Mesenchymal stem cell (in vitro differentiated cells and primary cell): ENCODE results near the gene CNPPD1.

Source experiments
- DNase-seq: peaks from one replicate; pipeline ENCODE4 v3.0.0-alpha.2; 2013
- H2AFZ ChIP-seq: one replicate; pipeline ENCODE4 v1.6.1; 2013; ENCODE audit warnings: low read depth, mild to moderate bottlenecking, control low read depth, inconsistent platforms, low read length, moderate library complexity
- H2AK5ac ChIP-seq: 2 replicates; pipeline ENCODE4 v1.6.1; 2013; ENCODE audit warnings: low read length, moderate library complexity, mild to moderate bottlenecking, inconsistent platforms; ENCODE audit not compliant: severe bottlenecking
- H2BK120ac ChIP-seq: one replicate; pipeline ENCODE4 v1.6.1; 2013; ENCODE audit warnings: low read depth, mild to moderate bottlenecking, inconsistent platforms, low read length, moderate library complexity
- H2BK12ac ChIP-seq, 2 experiments: one replicate each; pipeline ENCODE4 v1.6.1; 2013; ENCODE audit warnings: inconsistent platforms in 2 of 2, low read length in 2 of 2, mild to moderate bottlenecking in 2 of 2, moderate library complexity in 2 of 2, control low read depth in 1 of 2
- H2BK15ac ChIP-seq: one replicate; pipeline ENCODE4 v1.6.1; 2013; ENCODE audit warnings: mild to moderate bottlenecking, low read depth, inconsistent platforms; ENCODE audit not compliant: poor library complexity, severe bottlenecking
- H2BK5ac ChIP-seq: 2 replicates; pipeline ENCODE4 v1.6.1; 2013; ENCODE audit warnings: low read depth, mild to moderate bottlenecking, low read length, control low read depth, inconsistent platforms; ENCODE audit not compliant: poor library complexity, severe bottlenecking
- H3K14ac ChIP-seq, 2 experiments: one replicate each; pipeline ENCODE4 v1.6.1; 2013; ENCODE audit warnings: inconsistent platforms in 2 of 2, low read length in 2 of 2, control low read depth in 1 of 2, mild to moderate bottlenecking in 1 of 2, moderate library complexity in 1 of 2
- H3K18ac ChIP-seq, 2 experiments: one replicate each; pipeline ENCODE4 v1.6.1; 2013; ENCODE audit warnings: inconsistent platforms in 2 of 2, low read length in 2 of 2, control low read depth in 1 of 2, low read depth in 1 of 2, mild to moderate bottlenecking in 1 of 2
- H3K23ac ChIP-seq, 2 experiments: one replicate each; pipeline ENCODE4 v1.6.1; 2013; ENCODE audit warnings: inconsistent platforms in 2 of 2, low read length in 2 of 2, mild to moderate bottlenecking in 2 of 2, moderate library complexity in 2 of 2, control low read depth in 1 of 2
- H3K27ac ChIP-seq: 2 replicates; pipeline ENCODE4 v1.5.1; 2013; ENCODE audit warnings: mild to moderate bottlenecking, moderate library complexity, low read length, control low read depth, inconsistent platforms; ENCODE audit not compliant: poor library complexity, severe bottlenecking
- H3K27me3 ChIP-seq, 2 experiments: 2 replicates each; pipeline versions ENCODE4 v1.6.1 to v1.7.0; 2013; ENCODE audit warnings: low read length in 2 of 2, mild to moderate bottlenecking in 2 of 2, moderate library complexity in 2 of 2, control low read depth in 1 of 2, inconsistent platforms in 1 of 2; ENCODE audit not compliant: control insufficient read depth in 1 of 2, insufficient read depth in 1 of 2
- H3K36me3 ChIP-seq, 2 experiments: 2 replicates each; pipeline versions ENCODE4 v1.6.1 to v1.7.0; 2013; ENCODE audit warnings: low read length in 2 of 2, control low read depth in 1 of 2, inconsistent platforms in 1 of 2, low read depth in 1 of 2, mild to moderate bottlenecking in 1 of 2; ENCODE audit not compliant: insufficient read depth in 2 of 2, control insufficient read depth in 1 of 2
- H3K4ac ChIP-seq, 2 experiments: one replicate each; pipeline ENCODE4 v1.6.1; 2013; ENCODE audit warnings: inconsistent platforms in 2 of 2, low read length in 2 of 2, mild to moderate bottlenecking in 2 of 2, moderate library complexity in 2 of 2, control low read depth in 1 of 2, low read depth in 1 of 2
- H3K4me1 ChIP-seq: 2 replicates; pipeline ENCODE4 v1.6.1; 2013; ENCODE audit warnings: low read depth, low read length, control low read depth; ENCODE audit not compliant: control insufficient read depth, insufficient read depth
- H3K4me2 ChIP-seq: 2 replicates; pipeline ENCODE4 v1.6.1; 2013; ENCODE audit warnings: low read length, mild to moderate bottlenecking, inconsistent platforms; ENCODE audit not compliant: poor library complexity, severe bottlenecking
- H3K4me3 ChIP-seq, 2 experiments: 2 replicates each; pipeline versions ENCODE4 v1.5.1 to v1.7.0; 2013; ENCODE audit warnings: low read length in 2 of 2, mild to moderate bottlenecking in 2 of 2, control low read depth in 1 of 2, low read depth in 1 of 2; ENCODE audit not compliant: insufficient read depth in 1 of 2
- H3K79me1 ChIP-seq: replicated peaks from 2 replicates; pipeline ENCODE4 v1.6.1; 2013; ENCODE audit warnings: mild to moderate bottlenecking, control low read depth, low read length, inconsistent platforms; ENCODE audit not compliant: poor library complexity, severe bottlenecking
- H3K9ac ChIP-seq: 2 replicates; pipeline ENCODE4 v1.7.0; 2013; ENCODE audit warnings: mild to moderate bottlenecking, low read length, moderate library complexity
- H3K9me3 ChIP-seq: 2 replicates; pipeline ENCODE4 v1.7.0; 2013; ENCODE audit warnings: mild to moderate bottlenecking, low read length; ENCODE audit not compliant: control insufficient read depth
- H4K8ac ChIP-seq: one replicate; pipeline ENCODE4 v1.6.1; 2013; ENCODE audit warnings: inconsistent platforms, mild to moderate bottlenecking, low read length, moderate library complexity
- H4K91ac ChIP-seq: one replicate; pipeline ENCODE4 v1.6.1; 2013; ENCODE audit warnings: mild to moderate bottlenecking, low read length, inconsistent platforms
- WGBS: methylation state at CpG from one replicate; pipeline ENCODE4 v1.1.7; 2013; ENCODE audit warnings: mixed read lengths; 5-methylcytosine and 5-hydroxymethylcytosine counted together

CNPPD1 gene

DNA sequence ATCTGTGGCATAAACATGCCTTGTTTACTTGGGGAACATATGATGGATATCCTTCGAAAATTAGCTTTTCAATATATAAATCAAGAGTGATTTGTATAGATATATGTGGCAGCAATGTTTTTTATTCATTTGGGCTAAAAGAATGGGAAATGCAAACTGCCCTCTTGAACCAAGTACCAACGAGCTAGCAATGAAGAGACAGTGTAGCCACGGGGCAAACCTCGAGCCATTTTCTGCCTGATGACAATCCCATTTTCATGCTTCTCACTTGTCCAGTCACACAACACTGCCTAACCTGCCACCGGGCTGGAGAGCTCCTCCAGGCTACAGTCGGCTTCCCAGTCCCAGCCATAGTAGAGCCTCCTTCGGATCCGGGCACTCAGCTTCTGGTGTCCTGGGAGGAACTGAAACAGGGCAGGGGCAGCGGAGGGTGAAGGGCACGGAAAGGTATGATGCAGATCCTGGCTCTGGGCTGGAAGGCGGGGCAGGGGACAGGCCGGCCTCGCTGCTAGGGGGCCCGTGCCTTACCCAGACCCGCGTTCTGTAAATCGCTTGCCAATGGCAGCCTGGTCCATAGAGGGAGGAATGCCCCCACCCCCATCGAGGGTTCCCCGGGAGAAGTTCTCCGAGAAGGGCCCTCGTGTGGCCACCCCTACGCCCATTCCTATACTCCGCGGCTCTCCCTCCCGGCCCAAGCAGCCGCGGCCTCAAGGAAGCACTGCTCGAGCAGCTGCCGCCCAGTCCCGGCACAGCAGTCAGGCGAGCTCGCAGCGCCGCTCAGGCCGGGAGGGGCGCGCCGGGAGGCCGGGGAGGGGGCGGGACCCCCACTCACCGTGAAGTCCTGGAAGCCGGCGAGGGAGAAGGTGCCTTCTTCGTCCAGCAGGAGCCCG, 552 bp downstream of the CNPPD1 start:
- Histone ChIP-seq H3K9me3 (no peaks in the 10 kb centered on the region), H3K18ac (peak overlapping the region; percentile 73 to 95)

DNA sequence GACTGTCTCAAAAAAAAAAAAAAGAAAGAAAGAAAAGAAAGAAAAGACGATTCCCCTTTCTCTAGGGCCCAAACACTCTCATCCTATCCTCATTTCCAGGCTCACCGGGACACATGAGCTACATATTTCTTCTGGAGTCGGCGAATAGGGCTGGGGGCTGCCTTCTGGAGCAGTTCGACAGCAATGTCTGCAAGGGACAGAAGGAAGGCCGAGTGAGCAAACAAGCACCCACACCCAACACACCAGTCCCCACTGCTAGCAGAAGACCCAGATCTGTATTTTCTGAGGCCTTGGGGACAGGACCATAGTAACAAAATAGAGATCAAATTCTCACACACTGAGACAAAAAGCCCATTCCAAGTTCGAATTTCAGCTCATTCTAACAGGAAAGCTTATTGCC, 1.2 kb downstream of the CNPPD1 start:
- Histone ChIP-seq H2AFZ (no peak overlapping the region), H3K4ac (no peak overlapping the region), H2AK5ac (no peak overlapping the region), H2BK15ac (no peak overlapping the region), H4K91ac (no peak overlapping the region), H3K79me1 (peaks cover 16% of the 10 kb centered on the region), H3K27ac (no peak overlapping the region), H2BK12ac (no peak overlapping the region), H4K8ac (no peak overlapping the region), H3K4me2 (no peak overlapping the region), H3K4me3 (peak overlapping the region in 1 of 2 experiments; percentile 92), H3K18ac (no peak overlapping the region), H3K9ac (peak overlapping the region; percentile 99), H3K9me3 (no peaks in the 10 kb centered on the region), H3K36me3 (peaks cover 36 to 51% of the 10 kb centered on the region in 2 experiments), H2BK120ac (no peak overlapping the region), H3K27me3 (no peaks in the 10 kb centered on the region), H3K23ac (no peak overlapping the region), H3K14ac (no peak overlapping the region), H2BK5ac (no peak overlapping the region), H3K4me1 (peaks cover 18% of the 10 kb centered on the region)
- no peak for DNase-seq
- 88% methylated on average over 7 of the region's 7 CpGs for WGBS

More for the DNA sequence above, 552 bp downstream of the CNPPD1 start:
- H3K79me1 ChIP-seq: peaks cover 22% of the 10 kb centered on the region
- peak overlapping the region in 1 of 2 experiments; percentile 57 for H2BK12ac ChIP-seq
- no peak overlapping the region for H2AK5ac ChIP-seq
- peaks cover 43 to 58% of the 10 kb centered on the region in 2 experiments for H3K36me3 ChIP-seq
- H3K23ac ChIP-seq: peak overlapping the region in 1 of 2 experiments; percentile 67
- H4K91ac ChIP-seq: peak overlapping the region; percentile 11
- H3K4me1 ChIP-seq: peaks cover 18% of the 10 kb centered on the region
- peak overlapping the region; percentile 55 for H3K27ac ChIP-seq
- H2BK15ac ChIP-seq: peak overlapping the region; percentile 75
- no peak overlapping the region for H2BK120ac ChIP-seq
- H3K4ac ChIP-seq: peak overlapping the region; percentile 1 to 9
- H3K4me2 ChIP-seq: peak overlapping the region; percentile 94
- WGBS: under 1% methylated on average over 29 of the region's 45 CpGs
- peak overlapping the region; percentile 1 for H2BK5ac ChIP-seq
- H4K8ac ChIP-seq: peak overlapping the region; percentile 45
- H3K27me3 ChIP-seq: no peaks in the 10 kb centered on the region
- H3K14ac ChIP-seq: peak overlapping the region in 1 of 2 experiments; percentile 58
- H3K9ac ChIP-seq: peak overlapping the region; percentile 99
- H3K4me3 ChIP-seq: peak overlapping the region; percentile 64 to 92
- peak overlapping the region; percentile 2 for H2AFZ ChIP-seq
- peak; percentile 62 for DNase-seq

DNA sequence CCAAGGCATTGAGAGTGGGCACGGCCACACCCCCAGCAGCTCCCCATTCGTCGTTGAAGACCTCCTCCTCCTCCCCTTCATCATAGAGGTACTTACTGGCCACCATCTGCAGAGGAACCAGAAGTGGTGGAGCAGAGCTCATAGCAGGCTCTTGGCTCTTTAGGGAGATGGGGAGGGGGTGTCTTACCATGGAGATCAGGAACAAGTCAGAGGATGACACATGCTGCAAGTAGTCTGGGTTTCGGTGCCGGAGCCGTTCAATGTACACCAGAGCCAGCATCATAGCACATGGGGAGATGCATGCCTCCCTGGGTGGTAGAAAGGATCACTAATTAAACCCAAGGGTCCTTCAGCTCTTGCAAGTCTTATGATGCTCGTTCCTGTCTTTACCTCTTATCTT, 1.9 kb downstream of the CNPPD1 start:
- H2AK5ac ChIP-seq: no peak overlapping the region
- peak overlapping the region in 1 of 2 experiments; percentile 14 for H3K4me3 ChIP-seq
- H2BK12ac ChIP-seq: no peak overlapping the region
- peak overlapping the region; percentile 64 for H3K27ac ChIP-seq
- H3K23ac ChIP-seq: no peak overlapping the region
- H3K9me3 ChIP-seq: no peaks in the 10 kb centered on the region
- no peak overlapping the region for H2BK15ac ChIP-seq
- no peak overlapping the region for H4K91ac ChIP-seq
- H3K36me3 ChIP-seq: peaks cover 29 to 44% of the 10 kb centered on the region in 2 experiments
- H2BK5ac ChIP-seq: no peak overlapping the region
- peaks cover 13% of the 10 kb centered on the region for H3K79me1 ChIP-seq
- no peak overlapping the region for H3K4ac ChIP-seq
- H2AFZ ChIP-seq: no peak overlapping the region
- H3K4me2 ChIP-seq: no peak overlapping the region
- WGBS: 93% methylated on average over 5 of the region's 7 CpGs
- H3K9ac ChIP-seq: peak overlapping the region; percentile 23
- H2BK120ac ChIP-seq: no peak overlapping the region
- no peak for DNase-seq
- H3K18ac ChIP-seq: no peak overlapping the region
- no peak overlapping the region for H4K8ac ChIP-seq
- no peaks in the 10 kb centered on the region for H3K27me3 ChIP-seq
- H3K4me1 ChIP-seq: peaks cover 18% of the 10 kb centered on the region
- no peak overlapping the region for H3K14ac ChIP-seq

DNA sequence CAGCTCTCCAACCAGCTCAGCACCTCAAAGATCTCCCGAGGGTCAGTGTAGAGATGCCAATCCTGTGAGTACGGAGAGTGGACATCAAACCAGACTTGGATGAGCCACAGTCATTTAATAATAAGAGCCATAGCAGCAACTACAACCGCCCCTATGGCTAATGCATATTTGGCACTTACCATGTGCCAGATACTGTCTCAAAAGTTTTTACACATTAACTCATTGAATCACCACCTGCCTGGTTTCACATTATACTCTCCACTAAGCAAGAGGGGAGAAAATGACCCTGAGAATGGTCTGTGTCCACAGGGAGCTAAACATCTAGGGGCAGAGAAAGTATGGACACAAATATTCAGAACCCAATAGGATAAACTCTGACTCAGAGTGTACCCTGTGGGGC, 2.6 kb downstream of the CNPPD1 start:
- no peak overlapping the region for H3K14ac ChIP-seq
- H3K27me3 ChIP-seq: no peaks in the 10 kb centered on the region
- H3K9me3 ChIP-seq: no peaks in the 10 kb centered on the region
- DNase-seq: no peak
- no peak overlapping the region for H2AK5ac ChIP-seq
- peak overlapping the region; percentile 30 for H3K27ac ChIP-seq
- peaks cover 17% of the 10 kb centered on the region for H3K4me1 ChIP-seq
- H3K79me1 ChIP-seq: peaks cover 10% of the 10 kb centered on the region
- H3K9ac ChIP-seq: peak overlapping the region; percentile 23
- no peak overlapping the region for H3K4me2 ChIP-seq
- no peak overlapping the region for H2AFZ ChIP-seq
- WGBS: 93% methylated on average over 3 of the region's 3 CpGs
- no peak overlapping the region for H3K18ac ChIP-seq
- H2BK15ac ChIP-seq: no peak overlapping the region
- no peak overlapping the region for H2BK5ac ChIP-seq
- no peak overlapping the region for H2BK12ac ChIP-seq
- no peak overlapping the region for H2BK120ac ChIP-seq
- no peak overlapping the region for H3K23ac ChIP-seq
- H4K8ac ChIP-seq: no peak overlapping the region
- H3K36me3 ChIP-seq: peaks cover 26 to 38% of the 10 kb centered on the region in 2 experiments
- H4K91ac ChIP-seq: no peak overlapping the region
- no peak overlapping the region for H3K4ac ChIP-seq
- H3K4me3 ChIP-seq: peak overlapping the region in 1 of 2 experiments; percentile 14
